AG04450 (cell line): Measurements from ENCODE around the gene DOCK4. TPM values are rescaled to one million over a fixed set of nuclear protein-coding genes. Genes with fewer than 3 reads are reported as not detected.

Source experiments
- CTCF ChIA-PET: fragments of 300-600, 350-600 bp; formaldehyde crosslinking; extraction: SDS; loops from one replicate; lab custom pipeline; 2022; ENCODE audit warnings: antibody characterized with exemption, inconsistent platforms; lab: Charles Lee
- POLR2A ChIA-PET: fragments of 350-600 bp; formaldehyde crosslinking; extraction: SDS; loops from one replicate; lab custom pipeline; 2021; ENCODE audit warnings: antibody characterized with exemption, inconsistent platforms; lab: Yijun Ruan, JAX
- DNase-seq: peaks from one replicate; pipeline ENCODE4 v3.0.0-alpha.2; 2011; ENCODE audit warnings: low read depth, low spot score
- H3K27ac ChIP-seq: one replicate; pipeline ENCODE4 v1.5.1; 2012; ENCODE audit warnings: low read depth, low read length, control low read depth
- H3K27me3 ChIP-seq: one replicate; pipeline ENCODE4 v1.6.0; 2012; ENCODE audit warnings: low read length; ENCODE audit not compliant: control insufficient read depth, insufficient read depth
- H3K4me3 ChIP-seq: 2 replicates; pipeline ENCODE4 v1.5.1; 2011; ENCODE audit warnings: mild to moderate bottlenecking, low read depth, low read length, control low read depth
- H3K9me3 ChIP-seq: 2 replicates; pipeline ENCODE4 v1.5.1; 2012; ENCODE audit warnings: low read length; ENCODE audit not compliant: control insufficient read depth, insufficient read depth
- polyA plus RNA-seq: library from polyadenylated mRNA; depleted of rRNA; stranded (reverse); fragments of >200 nt; gene quantifications from 2 replicates; pipeline ENCODE4 v1.2.3, GENCODE V29; 2011
- TF ChIP-seq, protein P1 (sequence below): IDR thresholded peaks from 2 replicates; pipeline ENCODE4 v1.5.1; 2011; ENCODE audit warnings: low read depth, low read length, control low read depth, inconsistent platforms

DOCK4 gene
- polyA plus RNA-seq, 1 experiment = 12.6 TPM

DNA sequence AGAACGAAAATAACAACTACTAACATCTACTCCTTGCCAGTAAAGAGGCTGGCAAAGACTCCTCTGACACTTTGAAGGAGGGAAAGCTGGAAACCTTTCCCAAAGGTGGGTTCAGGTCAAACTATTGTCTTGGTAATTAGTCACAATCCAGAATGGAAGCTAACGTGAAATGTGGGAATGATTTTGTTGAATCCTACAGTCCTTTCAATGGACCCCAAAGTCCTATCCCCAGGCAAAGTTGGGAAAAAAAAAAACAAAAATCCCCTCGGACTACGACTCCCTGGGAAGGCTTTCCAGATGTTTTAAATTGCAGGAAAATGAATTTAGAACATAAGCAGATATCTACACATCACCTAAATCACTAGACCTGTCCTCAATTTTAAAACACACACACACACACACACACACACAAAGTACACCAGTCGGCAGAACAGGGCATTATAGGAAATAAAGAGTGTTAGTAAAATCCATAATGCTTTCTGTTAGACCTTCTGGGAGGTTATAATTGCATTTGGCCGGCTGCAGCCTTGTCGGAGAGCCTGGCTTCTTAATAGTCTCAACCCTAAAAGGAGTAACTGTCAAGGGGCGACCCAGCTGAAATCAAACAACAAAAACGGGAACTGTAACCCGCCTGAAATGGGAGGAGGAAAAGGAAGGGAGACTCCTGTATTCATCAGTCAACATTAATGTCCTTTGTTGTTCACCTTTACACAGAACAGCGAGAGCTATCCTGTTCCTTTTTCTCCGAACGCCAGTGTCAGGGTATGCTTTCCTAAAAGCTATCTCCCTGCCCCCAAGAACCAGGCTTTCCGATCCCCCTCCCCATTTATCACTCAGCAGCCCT, 1.5 kb downstream of the DOCK4 start:
- no peaks in the 10 kb centered on the region; the same call in 1 of the 2 replicates for H3K9me3 ChIP-seq
- ChIA-PET POLR2A (interaction anchor here (0.7 to 3.2 kb wide), 4 partner anchors 8 to 246 kb away, joined by 3 to 18 read pairs (median 4); no protein-coding TSS in a partner anchor), CTCF (interaction anchor here (0.8 to 1.2 kb wide), 3 partner anchors 125 to 349 kb away, joined by 3 to 5 read pairs (median 4); no protein-coding TSS in a partner anchor)
- peak overlapping the region; percentile 39 for H3K27ac ChIP-seq
- TF ChIP-seq, protein P1, sequence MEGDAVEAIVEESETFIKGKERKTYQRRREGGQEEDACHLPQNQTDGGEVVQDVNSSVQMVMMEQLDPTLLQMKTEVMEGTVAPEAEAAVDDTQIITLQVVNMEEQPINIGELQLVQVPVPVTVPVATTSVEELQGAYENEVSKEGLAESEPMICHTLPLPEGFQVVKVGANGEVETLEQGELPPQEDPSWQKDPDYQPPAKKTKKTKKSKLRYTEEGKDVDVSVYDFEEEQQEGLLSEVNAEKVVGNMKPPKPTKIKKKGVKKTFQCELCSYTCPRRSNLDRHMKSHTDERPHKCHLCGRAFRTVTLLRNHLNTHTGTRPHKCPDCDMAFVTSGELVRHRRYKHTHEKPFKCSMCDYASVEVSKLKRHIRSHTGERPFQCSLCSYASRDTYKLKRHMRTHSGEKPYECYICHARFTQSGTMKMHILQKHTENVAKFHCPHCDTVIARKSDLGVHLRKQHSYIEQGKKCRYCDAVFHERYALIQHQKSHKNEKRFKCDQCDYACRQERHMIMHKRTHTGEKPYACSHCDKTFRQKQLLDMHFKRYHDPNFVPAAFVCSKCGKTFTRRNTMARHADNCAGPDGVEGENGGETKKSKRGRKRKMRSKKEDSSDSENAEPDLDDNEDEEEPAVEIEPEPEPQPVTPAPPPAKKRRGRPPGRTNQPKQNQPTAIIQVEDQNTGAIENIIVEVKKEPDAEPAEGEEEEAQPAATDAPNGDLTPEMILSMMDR = no peak
- H3K27me3 ChIP-seq = no peaks in the 10 kb centered on the region
- no peak for DNase-seq
- peak overlapping the region; percentile 96 for H3K4me3 ChIP-seq

DNA sequence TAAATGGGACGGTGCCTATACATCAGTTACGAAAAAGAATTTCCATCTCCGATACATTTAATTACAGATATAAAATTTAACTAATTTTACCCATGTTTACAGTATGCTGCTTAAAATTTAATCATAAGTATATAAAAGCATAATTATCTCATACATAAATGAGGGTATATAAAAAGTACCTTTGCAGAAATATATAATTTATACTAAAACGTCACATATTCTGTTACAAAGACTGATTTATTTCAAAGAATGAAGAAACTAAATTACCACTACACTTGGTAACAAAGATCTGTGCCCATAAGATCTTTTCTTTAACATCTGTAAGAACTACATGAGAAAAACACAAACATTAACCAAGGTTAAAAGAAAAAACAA, 2.8 kb downstream of the DOCK4 start:
- TF ChIP-seq, protein P1 = no peak
- Histone ChIP-seq H3K4me3 (no peak overlapping the region; the same call in 1 of the 2 replicates), H3K9me3 (no peaks in the 10 kb centered on the region; the same call in 1 of the 2 replicates), H3K27me3 (no peaks in the 10 kb centered on the region), H3K27ac (no peak overlapping the region)
- POLR2A ChIA-PET = no interaction called here
- CTCF ChIA-PET = interaction anchor here (0.6 to 1.7 kb wide), 3 partner anchors 192 to 440 kb away, joined by 3 to 5 read pairs (median 4); no protein-coding TSS in a partner anchor
- no peak for DNase-seq

DNA sequence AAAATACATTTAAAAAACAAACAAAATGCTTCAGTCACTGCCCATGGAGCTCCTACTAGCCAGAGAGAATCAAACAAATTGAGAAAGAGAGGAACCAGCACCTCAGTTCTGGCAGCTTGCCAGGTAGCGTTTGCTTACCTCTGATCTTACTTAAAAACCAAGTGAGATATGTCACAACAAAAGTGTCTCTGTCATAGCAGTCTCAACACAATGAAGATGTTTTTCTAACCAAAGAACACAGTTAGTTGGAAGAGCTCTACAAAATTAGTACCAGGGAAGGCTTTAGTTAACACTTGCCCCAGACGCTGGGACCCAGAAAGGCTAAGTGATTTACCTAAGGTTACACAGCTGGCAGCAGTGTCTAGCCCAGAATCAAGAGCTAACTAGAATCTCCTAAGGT, 3.4 kb downstream of the DOCK4 start:
- Histone ChIP-seq H3K27me3 (no peaks in the 10 kb centered on the region), H3K27ac (no peak overlapping the region), H3K9me3 (no peaks in the 10 kb centered on the region; the same call in 1 of the 2 replicates), H3K4me3 (no peak overlapping the region)
- no peak for DNase-seq
- CTCF ChIA-PET = interaction anchor here (1.7 kb wide), 1 partner anchor 347 kb away, joined by 4 read pairs; no protein-coding TSS in a partner anchor
- POLR2A ChIA-PET = no interaction called here
- TF ChIP-seq, protein P1 = no peak

DNA sequence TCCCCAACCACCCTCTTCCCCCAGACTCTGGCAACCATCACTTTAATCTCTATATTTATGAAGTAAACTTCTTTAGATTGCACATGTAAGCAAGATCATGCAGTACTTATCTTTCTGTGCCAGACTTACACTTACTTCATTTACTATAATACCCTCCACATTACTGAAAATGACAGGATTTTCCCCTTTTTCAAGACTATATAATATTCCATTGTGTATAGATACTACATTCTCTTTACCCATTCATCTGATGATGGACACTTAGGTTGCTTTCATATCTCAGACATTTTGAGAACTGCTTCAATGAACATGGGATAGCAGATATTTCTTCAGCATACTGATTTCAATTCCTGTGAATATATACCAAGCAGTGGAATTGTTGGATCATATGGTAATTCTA, 4.4 kb downstream of the DOCK4 start:
- no peak for DNase-seq
- TF ChIP-seq, protein P1 = no peak
- Histone ChIP-seq H3K9me3 (no peaks in the 10 kb centered on the region; the same call in 1 of the 2 replicates), H3K4me3 (no peak overlapping the region), H3K27me3 (no peaks in the 10 kb centered on the region), H3K27ac (no peak overlapping the region)
- CTCF ChIA-PET = interaction anchor here (1.0 to 2.0 kb wide), 4 partner anchors 123 to 460 kb away, joined by 3 to 5 read pairs (median 4); no protein-coding TSS in a partner anchor
- POLR2A ChIA-PET = no interaction called here

DNA sequence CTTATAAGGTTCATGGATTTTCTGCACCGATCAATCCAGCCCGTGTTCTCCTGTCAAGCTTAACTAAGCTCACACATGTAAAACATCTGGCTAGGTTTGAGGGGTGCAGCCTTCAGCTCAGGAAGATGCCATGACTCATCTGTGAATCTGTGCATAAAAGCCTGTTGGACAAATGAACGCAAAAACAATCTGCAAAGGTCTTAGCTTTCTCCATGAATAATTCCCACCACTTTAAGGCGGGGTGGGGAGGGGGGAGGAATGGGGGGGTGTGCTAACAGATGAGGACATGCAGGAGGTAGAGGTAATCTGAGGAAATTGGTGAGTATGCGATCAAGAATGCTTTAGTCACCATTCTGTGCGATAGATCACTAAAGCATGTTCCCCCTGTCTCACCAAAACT, 4.8 kb downstream of the DOCK4 start:
- TF ChIP-seq, protein P1 = no peak
- Histone ChIP-seq H3K9me3 (no peaks in the 10 kb centered on the region; the same call in 1 of the 2 replicates), H3K27me3 (no peaks in the 10 kb centered on the region), H3K27ac (no peak overlapping the region), H3K4me3 (no peak overlapping the region)
- CTCF ChIA-PET = interaction anchor here (1.0 to 2.0 kb wide), 3 partner anchors 122 to 460 kb away, joined by 3 to 5 read pairs (median 4); no protein-coding TSS in a partner anchor
- POLR2A ChIA-PET = interaction anchor here (0.6 kb wide), 1 partner anchor 219 kb away, joined by 4 read pairs; no protein-coding TSS in a partner anchor
- peak; percentile 42 for DNase-seq
